HEK293T (cell line): ENCODE results near the gene GALNT16.

Source experiments
- BHLHE40 ChIP-seq: fragments of 450-650 bp; IDR thresholded peaks from 2 replicates; pipeline ENCODE4 v1.6.1; 2016; ENCODE audit warnings: mild to moderate bottlenecking, moderate library complexity, borderline replicate concordance
- CTBP1 ChIP-seq: fragments of 450-650 bp; IDR thresholded peaks from 2 replicates; pipeline ENCODE4 v1.6.1; 2016; ENCODE audit warnings: borderline replicate concordance
- L3MBTL2 ChIP-seq: fragments of 450-650 bp; conservative IDR thresholded peaks from 2 replicates; pipeline ENCODE4 v1.6.1; 2016; ENCODE audit warnings: mild to moderate bottlenecking
- PKNOX1 ChIP-seq: fragments of 450-650 bp; IDR thresholded peaks from 2 replicates; pipeline ENCODE4 v1.6.1; 2016
- SP1 ChIP-seq: fragments of 450-650 bp; IDR thresholded peaks from 2 replicates; pipeline ENCODE4 v1.6.1; 2017
- TARDBP ChIP-seq: fragments of 450-650 bp; IDR thresholded peaks from 2 replicates; pipeline ENCODE4 v1.6.1; 2016

GRCh38 chr14:69247676-69248440, 12.1 kb upstream of the GALNT16 start:
- TF ChIP-seq PKNOX1 (no peak), L3MBTL2 (no peak), TARDBP (no peak), SP1 (no peak), BHLHE40 (no peak), CTBP1 (no peak)
